ENCODE data around the gene PMEPA1. TPM values are rescaled to one million over a fixed set of nuclear protein-coding genes. Genes with fewer than 3 reads are reported as not detected.
A peak's percentile ranks its signal among the peaks of the same experiment; 100 is the strongest.

Gene PMEPA1
- total RNA-seq, 1 donor from 2014 or later = 39.9 TPM

GRCh38 chr20:57625181-57625958, 84.4 kb downstream of the PMEPA1 start:
- no peak for DNase-seq (ENCODE audit: low spot score in 2 of 2, unreplicated experiment in 2 of 2)
- Mint-ChIP-seq H3K4me3 (no peak overlapping the region), H3K36me3 (no peaks in the 10 kb centered on the region), H3K4me1 (peaks cover 2% of the 10 kb centered on the region), H3K9me3 (peaks cover 3% of the 10 kb centered on the region), H3K27ac (no peak overlapping the region), H3K27me3 (ENCODE audit: low read depth) (peaks cover 5% of the 10 kb centered on the region)
- no peak for TF ChIP-seq CTCF (IDR thresholded peaks at IDR 0.05; ENCODE audit: unreplicated experiment)

- DNase-seq (ENCODE audit: low spot score in 2 of 2, unreplicated experiment in 2 of 2) = no peak
- TF ChIP-seq CTCF (IDR thresholded peaks at IDR 0.05; ENCODE audit: unreplicated experiment) = no peak
- no peak overlapping the region for H3K4me3 Mint-ChIP-seq
- H3K27ac Mint-ChIP-seq = no peak overlapping the region
- H3K4me1 Mint-ChIP-seq = peaks cover 2% of the 10 kb centered on the region
- peaks cover 11% of the 10 kb centered on the region for H3K27me3 Mint-ChIP-seq (ENCODE audit: low read depth)
- no peaks in the 10 kb centered on the region for H3K36me3 Mint-ChIP-seq
- H3K9me3 Mint-ChIP-seq = peaks cover 3% of the 10 kb centered on the region
Measured at GRCh38 chr20:57624124-57624523, 85.7 kb downstream of the PMEPA1 start.

DNA sequence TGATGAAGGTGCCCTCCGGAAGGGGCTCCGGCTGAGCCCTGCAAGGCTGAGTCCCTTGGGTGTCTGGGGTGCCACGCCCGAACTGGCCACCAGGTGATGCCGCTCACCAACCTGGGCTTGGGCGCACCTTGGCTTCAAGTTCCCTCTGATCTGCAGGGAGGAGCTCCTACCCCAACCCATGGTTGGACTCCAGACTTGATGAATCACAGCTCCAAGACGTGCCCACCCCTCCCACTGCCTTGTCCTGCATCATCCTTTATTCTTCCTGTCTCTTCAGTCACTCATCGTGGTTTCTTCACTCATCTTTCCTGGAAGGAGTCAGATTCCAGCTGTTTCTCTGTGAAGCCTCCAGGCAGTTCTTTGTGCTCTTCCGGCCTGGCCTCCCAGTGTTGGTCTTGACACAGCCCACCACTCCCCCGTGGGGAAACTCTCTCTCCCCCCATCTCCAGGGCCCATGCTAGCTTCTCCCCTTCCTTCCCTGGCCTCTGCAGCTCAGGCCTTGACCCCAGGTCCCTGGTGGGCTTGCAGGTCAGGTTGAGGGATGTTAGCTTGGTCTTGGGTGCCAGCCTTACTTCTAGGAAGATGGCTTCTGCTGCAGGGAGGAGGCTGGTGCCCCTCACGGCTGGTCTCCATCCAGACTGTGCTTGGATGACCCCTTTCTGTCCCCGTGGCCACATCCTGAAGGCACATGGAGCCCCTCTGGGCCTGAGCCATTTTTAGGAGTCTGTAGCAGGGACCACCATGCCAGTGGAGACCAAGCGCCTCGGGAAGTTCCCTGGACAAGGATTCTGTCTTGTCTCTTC, 87.0 kb downstream of the PMEPA1 start:
- DNase-seq (ENCODE audit: low spot score in 2 of 2, unreplicated experiment in 2 of 2) = peak in 1 of 2 experiments; percentile 75
- peaks cover 24% of the 10 kb centered on the region for H3K27me3 Mint-ChIP-seq (ENCODE audit: low read depth)
- H3K4me1 Mint-ChIP-seq = no peaks in the 10 kb centered on the region
- no peaks in the 10 kb centered on the region for H3K36me3 Mint-ChIP-seq
- peak; percentile 92 for TF ChIP-seq CTCF (IDR thresholded peaks at IDR 0.05; ENCODE audit: unreplicated experiment)
- H3K9me3 Mint-ChIP-seq = peaks cover 3% of the 10 kb centered on the region
- H3K27ac Mint-ChIP-seq = no peak overlapping the region
- H3K4me3 Mint-ChIP-seq = no peak overlapping the region

DNA sequence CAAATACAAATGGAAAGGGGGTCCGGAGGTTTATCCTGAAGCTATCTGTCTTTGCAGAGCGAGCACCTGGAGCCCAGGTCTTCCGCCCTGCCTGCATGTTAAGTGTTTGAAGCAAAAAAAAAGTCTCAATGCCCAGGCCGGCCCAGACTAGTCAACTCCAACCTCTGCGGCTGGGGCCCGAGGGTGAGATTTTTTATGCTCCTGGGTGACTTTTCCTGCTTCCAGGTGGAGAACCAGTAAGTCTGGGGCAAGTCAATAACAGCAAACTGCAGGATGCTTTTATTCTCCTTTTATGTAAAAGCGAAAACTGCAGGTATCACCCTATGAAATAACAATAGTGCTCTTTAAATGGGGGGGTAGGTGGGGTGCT, 87.6 kb downstream of the PMEPA1 start:
- no peak overlapping the region for H3K4me3 Mint-ChIP-seq

More for the DNA sequence above, 87.6 kb downstream of the PMEPA1 start:
- TF ChIP-seq CTCF (IDR thresholded peaks at IDR 0.05; ENCODE audit: unreplicated experiment) = no peak
- no peak for DNase-seq (ENCODE audit: low spot score in 2 of 2, unreplicated experiment in 2 of 2)
- peaks cover 3% of the 10 kb centered on the region for H3K9me3 Mint-ChIP-seq
- peaks cover 28% of the 10 kb centered on the region for H3K27me3 Mint-ChIP-seq (ENCODE audit: low read depth)
- H3K27ac Mint-ChIP-seq = no peak overlapping the region
- H3K36me3 Mint-ChIP-seq = no peaks in the 10 kb centered on the region
- H3K4me1 Mint-ChIP-seq = no peaks in the 10 kb centered on the region
